B cell (primary cell): ENCODE data around the gene SP6. TPM values are rescaled to one million over a fixed set of nuclear protein-coding genes. Genes with fewer than 3 reads are reported as not detected.

Experiments used
- ATAC-seq: fragments of 200-7000 bp; cut with Tn5 transposase; one replicate; pipeline ENCODE4 v1.10.0; 2021; ENCODE audit warnings: low read depth, mild to moderate bottlenecking, moderate number of reproducible peaks, moderate library complexity
- CTCF ChIA-PET: fragments of 350-600 bp; sonication (Branson Sonifier 250); formaldehyde crosslinking; loops from one replicate; lab custom pipeline; 2021; ENCODE audit warnings: antibody characterized with exemption, inconsistent platforms; lab: Charles Lee
- POLR2A ChIA-PET: fragments of 350-600 bp; sonication (Branson Sonifier 250); formaldehyde crosslinking; loops from one replicate; lab custom pipeline; 2021; ENCODE audit warnings: antibody characterized with exemption; lab: Charles Lee
- DNase-seq: peaks from one replicate; pipeline ENCODE4 v3.0.0; 2013
- H2AFZ ChIP-seq: 2 replicates; pipeline ENCODE4 v1.6.1; 2012; ENCODE audit warnings: mild to moderate bottlenecking, low read depth, low read length; ENCODE audit not compliant: insufficient read depth, poor library complexity, severe bottlenecking
- H3K27ac ChIP-seq, 2 donors: 1 replicate in 1 of 2; 2 replicates in 1 of 2; pipeline ENCODE4 v1.5.1; 2012 to 2013; ENCODE audit warnings: low read length in 2 of 2, mild to moderate bottlenecking in 2 of 2, moderate library complexity in 1 of 2
- H3K27me3 ChIP-seq, 4 experiments: fragments of 200-600 bp in 1 of 4; sonication (generic) in 1 of 4; replicated peaks in 1 of 4; 1 replicate in 2 of 4; 2 replicates in 2 of 4; pipeline versions ENCODE4 v1.6.1 to v1.7.0; 2013 to 2016; ENCODE audit warnings: low read length in 3 of 4, mild to moderate bottlenecking in 2 of 4, mixed read lengths in 1 of 4, moderate library complexity in 1 of 4; ENCODE audit not compliant: insufficient read depth in 4 of 4, control insufficient read depth in 3 of 4; ENCODE audit errors: control extremely low read depth in 1 of 4
- H3K36me3 ChIP-seq, 2 experiments: replicated peaks in 1 of 2; 1 replicate in 1 of 2; 2 replicates in 1 of 2; pipeline versions ENCODE4 v1.6.1 to v1.7.1; 2013; ENCODE audit warnings: low read length in 1 of 2; ENCODE audit not compliant: insufficient read depth in 2 of 2, control insufficient read depth in 1 of 2; ENCODE audit errors: control extremely low read depth in 1 of 2, extremely low read depth in 1 of 2
- H3K4me1 ChIP-seq, 2 donors: fragments of 200-600 bp in 1 of 2; sonication (generic) in 1 of 2; 1 replicate in 1 of 2; 2 replicates in 1 of 2; pipeline versions ENCODE4 v1.5.1 to v1.6.1; 2013 to 2017; ENCODE audit warnings: low read length in 2 of 2; ENCODE audit not compliant: control insufficient read depth in 2 of 2, insufficient read depth in 2 of 2
- H3K4me2 ChIP-seq: replicated peaks from 2 replicates; pipeline ENCODE3; 2012; ENCODE audit warnings: mild to moderate bottlenecking, low read depth, low read length; ENCODE audit not compliant: poor library complexity, severe bottlenecking
- H3K4me3 ChIP-seq, 5 experiments: fragments of 200-600 bp in 1 of 5; sonication (generic) in 1 of 5; 1 replicate in 3 of 5; 2 replicates in 2 of 5; pipeline versions ENCODE4 v1.5.1 to v1.7.0; 2011 to 2016; ENCODE audit warnings: low read length in 4 of 5, mild to moderate bottlenecking in 4 of 5, low read depth in 2 of 5, control low read depth in 1 of 5, moderate library complexity in 1 of 5; ENCODE audit not compliant: insufficient read depth in 1 of 5; ENCODE audit errors: control extremely low read depth in 1 of 5, extremely low read depth in 1 of 5
- H3K79me2 ChIP-seq: fragments of 200-600 bp; sonication (generic); one replicate; pipeline ENCODE4 v1.6.0; 2016; ENCODE audit warnings: low read length; ENCODE audit not compliant: control insufficient read depth, insufficient read depth
- H3K9ac ChIP-seq: fragments of 200-600 bp; sonication (generic); 2 replicates; pipeline ENCODE4 v1.6.1; 2017; ENCODE audit warnings: mild to moderate bottlenecking, low read length, moderate library complexity
- H3K9me3 ChIP-seq, 3 donors: one replicate each; pipeline versions ENCODE4 v1.6.1 to v1.7.1; 2013; ENCODE audit warnings: low read length in 2 of 3; ENCODE audit not compliant: control insufficient read depth in 2 of 3, insufficient read depth in 1 of 3; ENCODE audit errors: control extremely low read depth in 1 of 3
- H4K20me1 ChIP-seq: 2 replicates; pipeline ENCODE4 v1.6.0; 2012; ENCODE audit warnings: mild to moderate bottlenecking, low read length; ENCODE audit not compliant: insufficient read depth, control insufficient read depth, poor library complexity, severe bottlenecking
- H3K27ac Mint-ChIP-seq: one replicate; pipeline ENCODE4 v1.8.0; 2021; ENCODE audit warnings: mixed read lengths
- H3K27me3 Mint-ChIP-seq: one replicate; pipeline ENCODE4 v1.8.0; 2021; ENCODE audit warnings: mixed read lengths
- H3K4me1 Mint-ChIP-seq: one replicate; pipeline ENCODE4 v1.8.0; 2021; ENCODE audit warnings: mixed read lengths
- H3K4me3 Mint-ChIP-seq: one replicate; pipeline ENCODE4 v1.8.0; 2021; ENCODE audit warnings: mixed read lengths
- H3K9me3 Mint-ChIP-seq: one replicate; pipeline ENCODE4 v1.8.0; 2022; ENCODE audit warnings: mixed read lengths; ENCODE audit not compliant: insufficient read depth
- CTCF ChIP-seq: fragments of 200-600 bp; IDR thresholded peaks from one replicate; pipeline ENCODE4 v1.8.0; 2022; ENCODE audit warnings: antibody characterized with exemption, mild to moderate bottlenecking
- EZH2 ChIP-seq: IDR thresholded peaks from 2 replicates; pipeline ENCODE4 v1.6.1; 2012; ENCODE audit warnings: borderline replicate concordance, low read depth, mild to moderate bottlenecking, moderate library complexity, low read length; ENCODE audit not compliant: insufficient read depth, poor library complexity, severe bottlenecking
- WGBS: methylation state at CpG from one replicate; pipeline ENCODE4 v1.1.5; 2013; ENCODE audit warnings: missing lambda C conversion rate; ENCODE audit not compliant: insufficient coverage; 5-methylcytosine and 5-hydroxymethylcytosine counted together
- intact Hi-C: fragments of 100-400 bp; cut with micrococcal nuclease; formaldehyde crosslinking; loops from one replicate; pipeline ENCODE4 v1.10.0; 2022
- polyA plus RNA-seq: library from polyadenylated mRNA; depleted of rRNA; stranded (reverse); fragments of >200 nt; gene quantifications from 2 replicates; pipeline ENCODE4 v1.2.3, GENCODE V29; 2012
- total RNA-seq, 2 donors: library from RNA; stranded (reverse); fragments of 120-200 nt in 1 of 2; gene quantifications; 1 replicate in 1 of 2; 2 replicates in 1 of 2; pipeline versions ENCODE4 v1.2.3 to v1.2.4, GENCODE V29; 2013 to 2022

SP6 gene
- total and polyA plus RNA-seq, 2 donors (not counting 1 experiment from before 2014, with no cell fraction given): 0.04 TPM; not detected in 1

GRCh38 chr17:47844814-47845715 lies 5.9 kb downstream of the SP6 start:
- Mint-ChIP-seq H3K4me1 (peaks cover 25% of the 10 kb centered on the region), H3K27ac (no peak overlapping the region), H3K9me3 (no peaks in the 10 kb centered on the region), H3K4me3 (no peak overlapping the region), H3K27me3 (peaks cover 51% of the 10 kb centered on the region)
- ChIA-PET CTCF (interaction anchor here (1.4 to 19.9 kb wide), 2 partner anchors 13 to 44 kb away, joined by 4 to 436 read pairs; partner anchors contain the start of gene SP2), POLR2A (interaction anchor here (0.6 kb wide), 1 partner anchor 194 kb away, joined by 4 read pairs; no protein-coding TSS in a partner anchor)
- Histone ChIP-seq H3K4me1 (peaks cover 30 to 34% of the 10 kb centered on the region in 2 donors), H3K4me2 (no peak overlapping the region), H3K79me2 (peaks cover 10% of the 10 kb centered on the region), H3K27ac (no peak overlapping the region), H4K20me1 (no peaks in the 10 kb centered on the region), H3K9ac (no peak overlapping the region), H3K36me3 (no peaks in the 10 kb centered on the region), H3K4me3 (no peak overlapping the region), H3K9me3 (peaks cover 0 to 9% (median 0%) of the 10 kb centered on the region in 3 donors), H2AFZ (no peak overlapping the region), H3K27me3 (peaks cover 0 to 64% (median 44%) of the 10 kb centered on the region in 4 experiments)
- TF ChIP-seq CTCF (no peak), EZH2 (no peak)
- intact Hi-C loops: no loop called here
- DNase-seq (peak; percentile 9), ATAC-seq (no peak)
- WGBS: no CpG with 5 or more reads among the region's 4 CpGs
